Hypothalamus (tissue), 51 donors: Measurements from ENCODE around the gene ATG13.
A peak's percentile ranks its signal among the peaks of the same experiment; 100 is the strongest.

Experiments
- DNase-seq, 51 donors: peaks; one replicate each; lab custom pipeline; 2025; lab: John Stamatoyannopoulos, UW

ATG13 gene

GRCh38 chr11:46604796-46605195 is 12.6 kb upstream of the ATG13 start:
- DNase-seq, result peak in 2 of 51 donors; percentile 6 to 23

GRCh38 chr11:46607516-46607915 is 9.8 kb upstream of the ATG13 start:
- no peak for DNase-seq

- DNase-seq, result no peak
Observed at GRCh38 chr11:46609386-46609785, 8.0 kb upstream of the ATG13 start.

GRCh38 chr11:46611526-46612304 is 5.6 kb upstream of the ATG13 start:
- peak in 1 of 51 donors; percentile 13 for DNase-seq

- DNase-seq, result peak in 5 of 51 donors; percentile 4 to 41 (median 15)
Observed at GRCh38 chr11:46612326-46612725, 5.0 kb upstream of the ATG13 start.

GRCh38 chr11:46615756-46616155 is 1.6 kb upstream of the ATG13 start:
- DNase-seq, result no peak

GRCh38 chr11:46616551-46617133 is 711 bp upstream of the ATG13 start:
- DNase-seq, result no peak

- DNase-seq, result no peak
Observed at GRCh38 chr11:46617972-46618314, 590 bp downstream of the ATG13 start.

GRCh38 chr11:46618837-46619236 is 1.5 kb downstream of the ATG13 start:
- no peak for DNase-seq

GRCh38 chr11:46625406-46625805 is 8.1 kb downstream of the ATG13 start:
- no peak for DNase-seq

GRCh38 chr11:46628961-46629360 is 11.6 kb downstream of the ATG13 start:
- DNase-seq, result no peak

- DNase-seq, result no peak
Observed at GRCh38 chr11:46630237-46630636, 12.9 kb downstream of the ATG13 start.

GRCh38 chr11:46631676-46632075 is 14.3 kb downstream of the ATG13 start:
- DNase-seq, result no peak

GRCh38 chr11:46632502-46632901 is 15.1 kb downstream of the ATG13 start:
- no peak for DNase-seq

- DNase-seq, result no peak
Observed at GRCh38 chr11:46633291-46634217, 16.2 kb downstream of the ATG13 start.

- DNase-seq, result no peak
Observed at GRCh38 chr11:46635557-46636139, 18.3 kb downstream of the ATG13 start.

GRCh38 chr11:46637546-46637945 is 20.2 kb downstream of the ATG13 start:
- DNase-seq, result peak in 8 of 51 donors; percentile 4 to 39 (median 24)

- DNase-seq, result no peak
Observed at GRCh38 chr11:46639197-46639839, 22.0 kb downstream of the ATG13 start.

- no peak for DNase-seq
Observed at GRCh38 chr11:46640036-46640788, 22.9 kb downstream of the ATG13 start.

GRCh38 chr11:46641639-46642038 is 24.3 kb downstream of the ATG13 start:
- no peak for DNase-seq
